Suppressor macrophage treated with lipopolysaccharide for 4 hours (primary cell): ENCODE results near the gene LYZL4.

Experiments used
- DNase-seq: peaks from one replicate; pipeline ENCODE4 v3.0.0-alpha.2; 2020

The LYZL4 gene

GRCh38 chr3:42369832-42370231, 40.6 kb downstream of the LYZL4 start:
- DNase-seq, result no peak

- peak; percentile 22 for DNase-seq
Observed at GRCh38 chr3:42369304-42369703, 41.1 kb downstream of the LYZL4 start.

- no peak for DNase-seq
Observed at GRCh38 chr3:42368861-42369260, 41.5 kb downstream of the LYZL4 start.

- DNase-seq, result no peak
Observed at GRCh38 chr3:42367903-42368302, 42.5 kb downstream of the LYZL4 start.

GRCh38 chr3:42366550-42366949, 43.9 kb downstream of the LYZL4 start:
- DNase-seq, result no peak

- DNase-seq, result no peak
Observed at GRCh38 chr3:42357335-42357734, 53.1 kb downstream of the LYZL4 start.

- DNase-seq, result no peak
Observed at GRCh38 chr3:42355612-42356011, 54.8 kb downstream of the LYZL4 start.

- no peak for DNase-seq
Observed at GRCh38 chr3:42353631-42354030, 56.8 kb downstream of the LYZL4 start.

GRCh38 chr3:42351207-42351606, 59.2 kb downstream of the LYZL4 start:
- DNase-seq, result no peak

- no peak for DNase-seq
Observed at GRCh38 chr3:42349765-42350594, 60.4 kb downstream of the LYZL4 start.

- DNase-seq, result no peak
Observed at GRCh38 chr3:42347928-42348327, 62.5 kb downstream of the LYZL4 start.
